Lower leg skin (tissue), 3 donors: Measurements from ENCODE around the gene APOBEC3B.
"Not testable (repeated sequence)": the region's sequence is repeated elsewhere in the genome, so short reads cannot be mapped to it uniquely, and the experiment has no call there.

Source experiments
- POLR2A ChIP-seq, 2 donors: fragments of 450-650 bp; IDR thresholded peaks; one replicate each; pipeline ENCODE4 v1.6.1; 2016 to 2017; ENCODE audit warnings: antibody characterized with exemption in 2 of 2, mild to moderate bottlenecking in 1 of 2, moderate library complexity in 1 of 2
- TF ChIP-seq, protein P1 (sequence below), 3 donors: fragments of 450-650 bp; IDR thresholded peaks; one replicate each; pipeline ENCODE4 v1.5.1; 2016; ENCODE audit warnings: antibody characterized with exemption in 3 of 3, mild to moderate bottlenecking in 3 of 3, moderate library complexity in 2 of 3

DNA sequence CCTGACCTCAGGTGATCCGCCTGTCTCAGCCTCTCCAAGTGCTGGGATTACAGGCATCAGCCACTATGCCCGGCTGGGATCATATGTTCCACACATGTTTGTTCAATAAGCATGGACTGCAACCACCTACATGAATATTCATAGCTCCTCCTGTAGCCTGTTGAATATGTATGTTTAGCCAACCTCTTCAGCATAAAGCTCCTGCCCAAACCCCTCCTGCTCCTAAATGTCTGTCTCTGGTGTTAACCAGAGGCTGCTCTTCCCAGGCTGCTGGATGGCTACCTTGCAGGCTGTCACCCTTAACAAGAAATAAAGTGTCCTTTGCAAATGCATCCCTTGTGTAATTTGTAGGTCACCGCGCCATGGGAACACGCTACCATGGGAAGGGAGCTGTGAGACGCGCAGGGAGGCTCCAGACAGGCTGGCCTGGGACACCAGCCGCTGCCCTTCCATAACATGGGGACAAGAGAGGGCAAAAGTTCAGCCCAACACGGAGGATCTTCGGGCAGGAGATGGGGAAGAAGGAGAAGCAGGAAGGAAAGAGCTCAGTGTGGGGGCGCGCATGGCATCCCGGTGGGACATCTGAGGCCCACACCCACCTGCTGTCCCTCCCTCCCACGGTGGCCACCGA is 38.0 kb downstream of the APOBEC3B start:
- TF ChIP-seq, protein P1, sequence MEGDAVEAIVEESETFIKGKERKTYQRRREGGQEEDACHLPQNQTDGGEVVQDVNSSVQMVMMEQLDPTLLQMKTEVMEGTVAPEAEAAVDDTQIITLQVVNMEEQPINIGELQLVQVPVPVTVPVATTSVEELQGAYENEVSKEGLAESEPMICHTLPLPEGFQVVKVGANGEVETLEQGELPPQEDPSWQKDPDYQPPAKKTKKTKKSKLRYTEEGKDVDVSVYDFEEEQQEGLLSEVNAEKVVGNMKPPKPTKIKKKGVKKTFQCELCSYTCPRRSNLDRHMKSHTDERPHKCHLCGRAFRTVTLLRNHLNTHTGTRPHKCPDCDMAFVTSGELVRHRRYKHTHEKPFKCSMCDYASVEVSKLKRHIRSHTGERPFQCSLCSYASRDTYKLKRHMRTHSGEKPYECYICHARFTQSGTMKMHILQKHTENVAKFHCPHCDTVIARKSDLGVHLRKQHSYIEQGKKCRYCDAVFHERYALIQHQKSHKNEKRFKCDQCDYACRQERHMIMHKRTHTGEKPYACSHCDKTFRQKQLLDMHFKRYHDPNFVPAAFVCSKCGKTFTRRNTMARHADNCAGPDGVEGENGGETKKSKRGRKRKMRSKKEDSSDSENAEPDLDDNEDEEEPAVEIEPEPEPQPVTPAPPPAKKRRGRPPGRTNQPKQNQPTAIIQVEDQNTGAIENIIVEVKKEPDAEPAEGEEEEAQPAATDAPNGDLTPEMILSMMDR (IDR thresholded peaks at IDR 0.05) = not testable (repeated sequence)
- not testable (repeated sequence) for TF ChIP-seq POLR2A (IDR thresholded peaks at IDR 0.05)
